Activated CD8-positive, alpha-beta memory T cell treated with anti-CD3 and anti-CD28 coated beads, Interleukin-2, amount 50 U/mL, for 24 hours (primary cell): ENCODE data around the gene SPEM2.

Source experiments
- DNase-seq: peaks from one replicate; pipeline ENCODE4 v3.0.0-alpha.2; 2020; ENCODE audit errors: extremely low read depth

SPEM2 gene

DNA sequence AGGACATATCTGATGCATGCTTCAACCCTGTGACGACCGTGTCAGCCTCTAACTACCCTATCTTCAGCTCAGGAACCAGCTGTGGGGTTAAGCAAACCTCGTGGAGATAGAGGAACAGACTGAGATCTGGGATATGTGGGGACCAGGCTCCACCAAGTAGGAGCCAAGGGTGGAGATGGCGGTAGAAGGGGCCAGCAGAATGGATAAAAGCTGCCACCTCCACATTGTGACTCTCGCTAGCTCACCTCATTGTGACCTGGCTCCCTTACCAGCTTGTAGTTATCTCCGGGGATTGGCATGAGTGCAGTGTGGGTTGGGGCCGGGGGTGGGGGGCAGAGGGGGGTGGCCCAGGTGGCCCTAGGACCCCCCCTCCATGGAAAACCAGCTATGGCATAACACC lies at the start of gene SPEM2:
Gene SPEM2, plus strand, starts transcription at position 301 of the 400 bp plus-strand sequence. Its CDS starts 73 bp downstream, at position 374.
- DNase-seq = no peak

DNA sequence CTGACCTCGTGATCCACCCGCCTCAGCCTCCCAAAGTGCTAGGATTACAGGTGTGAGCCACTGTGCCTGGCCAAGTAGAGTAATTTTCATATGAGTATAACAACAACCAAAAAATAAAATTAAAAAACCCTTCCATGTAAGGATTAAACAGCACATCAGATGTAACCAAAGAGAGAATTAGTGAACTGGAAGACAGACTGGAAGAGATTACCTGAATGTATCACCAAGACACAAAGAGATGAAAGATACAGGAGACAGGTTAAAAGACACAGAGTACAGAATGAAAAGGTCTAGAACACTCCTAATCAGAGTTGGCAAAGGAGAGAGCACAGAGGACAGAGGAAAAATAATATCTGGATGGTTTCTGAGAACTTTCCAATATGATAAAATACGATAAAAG lies 46.3 kb upstream of the SPEM2 start:
- DNase-seq = no peak

DNA sequence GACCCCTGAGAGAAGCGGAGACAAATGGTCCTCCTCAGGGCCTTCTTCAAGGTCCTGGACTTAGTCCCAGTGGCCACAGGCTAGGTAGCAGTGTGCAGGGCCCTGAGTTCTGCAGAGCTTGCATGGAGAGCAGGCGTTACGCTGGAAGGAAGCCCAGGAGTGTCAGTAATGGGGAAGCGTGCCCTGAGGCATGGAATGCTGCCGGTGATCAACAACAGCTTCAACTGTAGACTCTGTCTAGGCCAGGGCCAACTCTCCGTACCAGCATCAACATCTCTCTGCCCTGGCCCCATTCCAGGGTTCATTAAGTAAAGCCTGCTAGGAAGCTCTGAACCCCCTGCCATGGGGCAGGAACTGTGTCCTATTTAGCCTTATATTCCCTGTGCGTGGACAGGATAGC lies 45.1 kb upstream of the SPEM2 start:
- DNase-seq = no peak

DNA sequence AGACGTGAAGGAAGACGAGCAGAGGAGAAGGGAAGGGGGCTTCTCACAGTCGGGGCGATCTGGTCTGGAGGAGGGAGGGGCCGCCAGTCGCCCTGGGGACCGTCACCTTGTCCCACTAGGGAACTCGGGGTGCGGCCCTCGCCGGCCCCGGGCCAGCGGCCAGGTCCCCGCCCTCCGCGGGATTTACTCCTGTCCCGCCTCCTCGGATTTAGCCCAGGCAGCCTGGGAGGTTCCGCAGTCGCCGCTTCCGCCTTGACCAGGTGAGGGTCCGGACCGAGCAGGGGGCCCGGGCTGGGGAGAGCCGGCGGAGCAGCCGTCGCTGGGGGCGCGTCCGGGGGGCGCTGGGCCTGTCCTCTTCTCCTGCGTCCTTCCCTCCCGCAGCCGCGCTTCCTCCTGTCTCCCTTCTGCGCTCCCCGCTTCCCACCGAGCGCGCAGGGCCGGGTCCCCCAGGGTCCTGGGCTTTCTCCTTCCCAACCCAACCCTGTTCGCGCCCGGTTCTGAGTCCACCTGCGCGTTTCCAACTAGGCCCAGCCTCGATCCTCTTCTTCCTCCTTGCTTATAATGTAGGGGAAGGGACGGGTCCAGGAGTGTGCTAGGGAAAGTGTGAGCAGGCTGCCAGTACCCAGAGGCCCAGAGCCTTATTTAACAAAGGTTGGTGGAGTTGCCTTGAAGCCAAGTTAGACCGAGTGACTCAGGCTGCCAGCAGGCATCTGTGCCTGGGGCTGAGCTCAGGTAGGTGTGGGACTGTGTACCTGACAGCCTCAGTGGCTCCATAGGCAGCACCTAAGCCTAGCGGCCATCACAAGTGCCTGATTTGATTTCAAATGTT lies 44.3 kb upstream of the SPEM2 start, which contains the start of gene TNK1:
Gene TNK1, plus strand, starts transcription at position 235 of the 829 bp plus-strand sequence. CDS start 1,838 bp downstream, outside the sequence.
- no peak for DNase-seq

- no peak for DNase-seq
Observed at GRCh38 chr17:7382901-7383300, 42.5 kb upstream of the SPEM2 start.

DNA sequence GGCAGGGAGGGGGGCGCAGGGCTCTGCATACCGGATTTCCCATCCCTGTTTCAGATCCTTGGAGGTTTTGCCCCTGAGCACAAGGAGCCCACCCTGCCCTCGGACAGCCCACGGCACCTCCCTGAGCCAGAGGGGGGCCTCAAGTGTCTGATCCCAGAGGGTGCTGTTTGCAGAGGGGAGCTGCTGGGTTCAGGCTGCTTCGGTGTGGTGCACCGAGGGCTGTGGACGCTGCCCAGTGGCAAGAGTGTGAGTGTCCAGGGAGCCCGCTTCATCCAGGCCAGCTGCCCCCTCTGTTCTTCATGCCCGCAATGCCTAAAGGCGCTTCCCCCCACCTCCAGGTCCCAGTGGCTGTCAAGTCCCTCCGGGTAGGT lies 42.1 kb upstream of the SPEM2 start:
- DNase-seq = no peak

- DNase-seq = peak; percentile 26
Observed at GRCh38 chr17:7383742-7384488, 41.5 kb upstream of the SPEM2 start.

- no peak for DNase-seq
Observed at GRCh38 chr17:7384489-7385081, 40.8 kb upstream of the SPEM2 start.

DNA sequence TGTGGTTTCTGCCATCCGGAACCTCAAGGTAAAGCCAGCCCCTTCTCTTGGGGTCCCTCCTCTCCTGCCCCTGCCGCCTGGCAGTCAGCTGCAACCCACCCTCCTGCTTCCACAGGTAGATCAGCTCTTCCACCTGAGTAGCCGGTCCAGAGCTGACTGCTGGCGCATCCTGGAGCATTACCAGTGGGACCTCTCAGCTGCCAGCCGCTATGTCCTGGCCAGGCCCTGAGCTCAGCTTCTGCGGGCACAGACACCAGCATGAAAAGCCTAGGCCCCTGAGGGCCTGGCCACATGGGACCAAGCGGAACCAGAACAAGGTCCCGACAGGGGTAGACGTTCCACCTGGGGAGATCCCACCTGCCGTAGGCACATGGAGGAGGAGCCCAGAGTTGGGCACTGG lies 36.6 kb upstream of the SPEM2 start:
- no peak for DNase-seq

DNA sequence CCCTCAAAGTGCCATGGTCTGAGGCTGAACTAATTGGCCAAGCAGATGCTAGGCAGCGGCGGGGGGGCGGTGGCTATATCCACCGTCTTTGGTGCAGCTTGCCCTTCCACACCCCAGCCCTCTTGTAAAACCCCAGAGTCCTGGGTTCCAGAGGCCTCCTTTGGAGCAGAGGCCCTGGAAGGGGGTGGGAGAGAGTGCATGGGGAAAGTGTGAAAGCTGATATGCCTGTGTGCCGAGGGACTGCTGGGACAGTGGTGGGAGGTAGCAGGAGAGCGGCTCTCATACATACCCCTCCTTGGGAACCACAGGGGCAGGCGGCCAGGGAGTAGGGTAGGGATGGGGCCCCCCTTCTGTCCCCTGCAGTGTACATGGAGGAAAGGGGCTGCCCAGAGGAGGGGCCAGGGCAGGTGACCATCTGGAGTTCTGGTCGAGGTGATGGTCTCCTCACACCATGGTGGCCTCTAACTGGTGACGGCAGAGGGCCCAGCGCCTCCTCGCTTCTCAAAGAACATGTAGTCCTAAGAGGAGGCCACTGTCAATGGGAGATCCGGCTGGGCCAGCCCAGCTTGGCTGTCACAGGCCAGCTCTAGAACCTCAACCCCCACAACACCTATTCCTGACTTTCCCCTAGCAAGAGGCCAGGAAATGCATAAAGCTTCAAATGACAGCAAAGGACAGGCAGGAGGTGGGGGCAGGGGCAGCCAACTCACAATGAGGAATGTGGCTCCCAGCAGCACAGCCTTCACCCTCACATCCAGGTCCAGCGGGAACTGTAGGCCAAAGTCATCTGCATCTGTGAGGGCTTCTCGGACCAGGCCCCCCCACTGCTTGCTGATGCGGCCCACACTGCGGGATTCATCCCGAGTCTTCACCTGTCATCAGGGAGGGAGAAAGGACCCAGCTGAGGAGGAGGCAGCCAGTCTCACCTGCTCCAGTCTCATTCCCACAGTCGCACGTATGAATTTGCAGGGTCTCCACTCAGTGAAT lies 35.2 kb upstream of the SPEM2 start:
- no peak for DNase-seq

GRCh38 chr17:7391307-7391706 lies 34.1 kb upstream of the SPEM2 start:
- DNase-seq = no peak

- DNase-seq = no peak
Observed at GRCh38 chr17:7392696-7393612, 32.5 kb upstream of the SPEM2 start.

DNA sequence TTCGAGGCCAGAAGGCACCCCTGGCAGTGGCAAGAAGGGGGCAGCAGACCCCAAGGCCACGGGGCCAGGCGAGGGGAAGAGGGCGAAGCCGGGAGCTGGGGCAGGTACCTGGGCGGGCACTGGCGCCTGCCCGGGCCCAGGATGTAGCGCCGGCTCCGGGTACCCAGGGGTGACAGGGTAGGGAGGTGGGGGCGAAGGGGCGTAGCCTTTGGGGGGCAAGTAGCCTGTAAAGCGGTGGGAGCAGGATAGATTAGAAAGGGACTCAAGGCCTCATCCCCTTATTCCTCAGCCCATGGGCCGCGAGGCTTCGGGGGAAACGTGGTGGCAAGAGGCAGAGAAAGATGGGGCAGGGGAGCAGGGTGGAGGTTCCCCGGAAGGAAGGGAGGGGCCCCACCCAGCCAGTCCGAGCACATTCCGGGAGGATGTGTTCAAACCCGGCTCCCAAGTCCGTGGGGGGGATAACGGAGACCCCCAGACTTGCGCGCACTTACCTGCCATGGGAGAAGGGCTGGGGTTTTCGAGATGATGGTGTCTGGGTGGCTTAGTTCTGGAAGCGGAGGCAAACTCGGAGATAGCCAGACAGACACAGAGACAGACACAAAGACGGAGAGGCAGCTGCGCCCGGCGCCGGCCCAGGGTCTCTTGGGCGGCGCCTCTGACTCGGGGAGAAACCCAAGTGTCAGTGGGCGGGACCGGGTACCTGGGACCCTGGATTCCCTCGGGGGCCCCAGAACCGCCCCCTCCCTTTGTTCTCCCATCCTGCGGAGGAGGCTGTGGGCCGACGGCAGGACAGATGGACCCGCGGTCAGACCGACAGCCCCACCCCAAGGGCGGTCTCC lies 31.6 kb upstream of the SPEM2 start:
- no peak for DNase-seq

- peak; percentile 54 for DNase-seq
Observed at GRCh38 chr17:7394452-7395191, 30.8 kb upstream of the SPEM2 start, which contains the start of gene PLSCR3. Gene PLSCR3 (minus strand): TSS chr17:7394525. CDS start chr17:7394110, 415 bp downstream.

- no peak for DNase-seq
Observed at GRCh38 chr17:7396147-7396546, 29.3 kb upstream of the SPEM2 start.

- DNase-seq = no peak
Observed at GRCh38 chr17:7398612-7399011, 26.8 kb upstream of the SPEM2 start.

DNA sequence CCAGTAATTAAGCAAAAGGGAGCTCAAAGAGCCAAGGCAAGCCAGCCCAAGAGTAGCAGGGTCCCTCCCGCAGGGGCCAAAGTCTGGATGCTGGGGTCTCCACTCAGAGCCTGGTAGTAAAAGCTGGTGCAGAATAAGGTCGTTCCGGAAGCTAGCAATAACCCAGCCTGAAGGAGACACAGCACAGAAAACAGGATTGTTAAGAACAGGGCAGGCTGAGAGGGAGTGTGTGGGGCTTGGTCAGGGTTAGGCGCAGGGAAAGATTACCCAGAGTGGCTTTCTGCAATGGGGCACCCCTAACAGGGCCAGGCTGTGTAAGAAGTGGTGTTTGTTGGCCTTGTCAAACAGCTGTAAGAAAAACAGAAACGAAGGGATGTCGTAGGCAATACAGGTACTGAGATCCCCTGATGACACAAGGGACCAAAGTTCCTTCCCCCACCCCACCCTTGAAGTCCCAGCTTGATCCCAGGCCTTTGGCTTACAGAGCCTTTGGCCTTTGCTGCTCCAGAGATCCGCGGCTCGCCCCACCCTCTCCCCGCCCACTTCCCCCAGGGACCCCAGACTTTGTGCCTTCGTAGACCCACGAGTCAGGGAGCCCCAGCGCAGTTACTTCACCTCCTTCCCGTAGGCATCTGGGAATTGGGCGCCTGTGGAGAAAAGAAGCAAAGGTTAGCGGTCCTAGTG lies 22.2 kb upstream of the SPEM2 start:
- no peak for DNase-seq

DNA sequence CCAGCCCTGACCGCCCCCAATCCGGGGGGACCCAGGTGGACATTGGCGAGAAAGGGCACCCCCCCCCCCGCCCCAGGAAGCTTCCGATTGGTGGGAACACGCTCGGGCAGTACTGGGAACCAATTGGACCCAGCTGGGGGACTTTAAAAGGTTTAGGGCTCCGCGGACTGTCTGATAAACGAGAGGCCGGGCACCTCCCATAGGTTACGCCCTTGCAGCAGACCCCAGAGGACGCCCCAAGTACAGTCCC lies 21.8 kb upstream of the SPEM2 start:
- no peak for DNase-seq
